NCI-H1105 (cell line): ENCODE data around the gene IFI6.

Experiments used
- DNase-seq: peaks from one replicate; lab custom pipeline; 2025; lab: John Stamatoyannopoulos, UW

Gene IFI6

DNA sequence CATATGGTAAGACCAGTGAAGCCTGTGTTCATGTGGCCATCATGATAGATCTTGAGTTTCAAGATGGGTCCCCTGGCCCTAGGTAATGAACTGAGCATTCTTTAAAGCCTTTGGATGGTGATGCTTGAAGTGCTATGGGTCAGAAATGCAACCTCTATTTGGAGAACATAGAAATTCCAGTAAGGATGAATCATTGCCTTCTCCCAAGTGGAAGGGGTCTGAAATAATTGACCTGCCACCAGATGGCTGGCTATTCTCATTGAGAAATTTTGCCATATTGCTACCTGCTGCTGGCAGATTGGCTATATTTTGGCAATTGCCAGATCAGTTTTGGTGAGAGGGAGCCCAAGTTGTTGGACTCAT is 739 bp upstream of the IFI6 start:
- no peak for DNase-seq

DNA sequence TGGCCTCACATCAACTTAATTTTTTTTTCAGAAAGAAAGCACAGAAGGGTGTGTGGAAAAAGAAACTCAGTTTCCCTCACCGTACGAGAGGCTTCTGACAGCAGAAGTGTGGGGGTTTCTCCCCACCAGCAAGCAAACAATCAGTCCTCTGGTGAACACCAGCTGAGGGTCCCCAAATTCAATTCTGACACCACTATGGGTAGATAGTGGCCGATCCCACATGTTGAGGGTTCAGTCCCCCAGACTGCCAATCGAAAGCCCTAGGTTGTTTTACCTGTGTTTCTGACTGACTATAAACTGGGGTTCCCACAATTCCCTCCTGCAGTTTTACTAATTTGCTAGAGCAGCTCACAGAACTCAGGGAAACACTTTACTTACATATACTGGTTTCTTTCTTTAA is 2.1 kb downstream of the IFI6 start:
- no peak for DNase-seq

DNA sequence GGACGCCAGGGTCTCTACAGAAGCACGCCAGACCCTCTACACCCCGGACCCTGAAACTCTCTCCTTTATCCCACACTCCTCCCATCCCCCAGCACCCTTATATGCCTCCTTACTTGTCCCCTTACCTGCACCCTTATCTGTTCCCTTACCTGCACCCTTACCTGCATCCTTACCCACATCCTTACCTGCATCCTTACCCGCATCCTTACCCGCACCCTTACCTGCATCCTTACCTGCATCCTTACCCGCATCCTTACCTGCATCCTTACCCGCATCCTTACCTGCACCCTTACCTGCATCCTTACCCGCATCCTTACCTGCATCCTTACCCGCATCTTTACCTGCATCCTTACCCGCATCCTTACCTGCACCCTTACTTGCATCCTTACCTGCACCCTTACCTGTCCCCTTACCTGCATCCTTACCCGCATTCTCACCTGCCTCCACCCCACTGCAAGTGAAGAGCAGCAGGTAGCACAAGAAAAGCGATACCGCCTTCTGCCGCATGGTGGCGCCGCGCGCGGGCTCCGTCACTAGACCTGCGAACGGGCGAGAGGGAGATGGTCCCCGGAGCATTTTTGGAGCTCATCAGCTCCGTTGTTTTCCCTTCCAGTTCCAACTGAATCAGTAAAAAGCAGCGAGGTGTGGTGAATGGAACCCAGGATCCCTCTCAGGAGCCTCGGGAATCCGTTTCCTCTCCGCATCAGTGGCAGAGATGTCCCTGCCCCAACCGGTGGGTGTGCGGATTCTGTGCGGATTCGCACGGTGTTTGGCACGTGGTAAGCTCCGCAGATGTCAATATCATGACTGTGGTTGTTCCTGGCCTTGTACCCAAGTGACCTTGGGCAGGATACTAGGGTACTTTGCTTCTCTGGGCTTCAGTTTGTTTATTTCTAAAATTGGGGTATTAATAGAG is 2.9 kb downstream of the IFI6 start:
- DNase-seq, result peak; percentile 61

GRCh38 chr1:27668121-27668807 is 3.7 kb downstream of the IFI6 start:
- no peak for DNase-seq

DNA sequence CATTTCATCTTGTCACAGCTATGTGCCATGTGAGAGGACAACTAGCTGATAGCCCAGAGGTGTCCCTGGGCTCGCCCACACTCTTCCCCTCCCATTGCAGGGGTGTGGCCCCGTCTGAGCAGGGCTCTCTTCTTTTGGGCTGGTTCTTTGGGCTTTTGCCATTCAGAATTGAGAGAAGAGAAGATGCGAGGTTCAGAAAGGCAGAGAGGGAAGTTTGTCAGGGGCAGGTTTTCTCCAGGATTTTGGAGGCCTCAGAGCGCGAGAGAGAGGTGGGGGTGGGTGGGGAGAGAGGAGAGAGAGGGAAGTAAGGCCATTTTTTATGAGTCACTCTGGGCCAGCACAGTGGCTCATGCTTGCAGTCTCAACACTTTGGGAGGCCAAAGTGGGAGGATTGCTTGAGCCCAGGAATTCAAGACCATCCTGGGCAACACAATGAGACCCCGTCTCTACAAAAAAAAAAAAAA is 5.2 kb downstream of the IFI6 start:
- no peak for DNase-seq

GRCh38 chr1:27666294-27666693 is 5.7 kb downstream of the IFI6 start:
- DNase-seq, result no peak

GRCh38 chr1:27665016-27665651 is 6.9 kb downstream of the IFI6 start:
- DNase-seq, result no peak

GRCh38 chr1:27664291-27664690 is 7.7 kb downstream of the IFI6 start:
- DNase-seq, result no peak

DNA sequence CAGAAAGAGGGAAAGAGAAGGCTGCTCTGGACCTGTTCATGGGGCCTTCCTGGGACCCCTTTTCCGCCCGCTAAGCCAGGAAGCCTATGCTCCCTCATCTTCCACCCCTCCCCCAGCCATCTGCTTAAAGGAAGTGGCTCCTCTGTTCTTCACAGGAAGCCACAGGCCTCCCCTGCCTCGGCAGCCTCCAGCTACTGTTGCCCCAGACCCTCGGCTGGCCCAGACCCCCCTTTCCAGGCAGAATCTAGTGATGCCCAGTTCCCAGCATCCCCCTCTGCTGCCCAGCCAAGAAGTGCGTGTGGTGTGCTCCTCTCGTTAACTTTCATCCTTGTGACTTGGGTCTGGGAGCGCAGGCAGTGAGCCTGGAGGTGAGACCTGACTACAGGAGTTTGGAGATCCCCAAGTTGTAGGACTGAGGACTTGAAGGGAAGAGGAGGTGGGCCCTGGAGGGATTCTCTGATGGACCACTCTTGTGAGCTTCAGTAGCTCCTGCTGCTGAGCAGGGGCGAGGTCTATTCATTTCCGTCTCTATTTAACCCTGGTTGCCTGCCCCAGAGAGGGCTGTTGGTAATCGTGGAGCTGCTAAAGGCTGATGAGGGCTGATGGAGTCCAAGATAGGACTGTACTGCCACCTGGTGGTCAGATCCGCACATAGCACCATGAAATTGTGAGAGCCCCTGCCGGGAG is 9.1 kb downstream of the IFI6 start:
- peak; percentile 48 for DNase-seq

DNA sequence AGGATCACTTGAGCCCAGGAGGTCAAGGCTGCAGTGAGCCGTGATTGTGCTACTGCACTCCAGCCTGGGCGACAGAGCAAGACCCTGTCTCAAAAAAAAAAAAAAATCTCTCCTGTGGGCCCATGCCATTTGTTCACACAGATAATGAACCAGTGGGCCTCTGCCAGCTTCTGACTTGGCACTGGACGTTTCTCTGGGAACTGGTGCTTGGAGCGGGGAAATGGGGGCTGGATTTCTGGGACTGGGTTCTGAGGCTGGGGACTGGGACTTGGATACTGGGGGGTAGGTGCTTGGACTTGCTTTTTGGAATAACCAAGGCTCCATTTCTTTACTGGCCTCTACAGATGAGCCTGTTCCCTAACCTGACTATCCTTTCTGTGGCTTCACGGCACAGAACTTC is 9.7 kb downstream of the IFI6 start:
- no peak for DNase-seq

DNA sequence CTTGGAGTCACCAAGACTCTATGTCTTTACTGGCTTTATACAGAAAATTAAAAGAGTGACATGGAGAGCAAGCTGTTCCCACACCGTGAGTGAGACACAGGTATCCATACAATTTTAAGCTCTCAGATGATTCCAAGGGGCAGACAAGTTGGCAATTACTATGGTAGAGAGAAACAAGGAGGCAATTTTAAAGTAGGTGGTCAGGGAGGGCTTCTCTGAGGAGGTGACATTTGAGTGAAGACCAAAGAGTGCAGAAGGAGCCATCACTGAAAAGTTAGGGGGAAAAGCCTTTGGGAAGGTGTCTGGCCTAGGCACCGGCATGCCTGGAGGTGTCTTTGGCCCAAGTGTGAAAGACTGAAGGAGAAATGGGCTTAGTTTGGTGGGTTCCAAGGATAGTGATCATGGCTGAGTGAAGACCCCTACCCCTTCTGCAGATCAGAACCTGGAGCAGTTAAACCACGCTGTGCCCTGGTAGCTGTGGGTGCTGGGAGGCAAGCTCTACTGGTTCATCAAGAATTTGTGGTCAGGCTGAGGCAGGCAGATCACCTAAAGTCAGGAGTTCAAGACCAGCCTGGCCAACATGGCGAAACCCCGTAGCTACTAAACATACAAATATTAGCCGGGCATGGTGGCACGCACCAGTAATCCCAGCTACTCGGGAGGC is 10.4 kb downstream of the IFI6 start:
- DNase-seq, result no peak

- DNase-seq, result no peak
These were observed 11.6 kb downstream of the IFI6 start for GRCh38 chr1:27660300-27660835.

DNA sequence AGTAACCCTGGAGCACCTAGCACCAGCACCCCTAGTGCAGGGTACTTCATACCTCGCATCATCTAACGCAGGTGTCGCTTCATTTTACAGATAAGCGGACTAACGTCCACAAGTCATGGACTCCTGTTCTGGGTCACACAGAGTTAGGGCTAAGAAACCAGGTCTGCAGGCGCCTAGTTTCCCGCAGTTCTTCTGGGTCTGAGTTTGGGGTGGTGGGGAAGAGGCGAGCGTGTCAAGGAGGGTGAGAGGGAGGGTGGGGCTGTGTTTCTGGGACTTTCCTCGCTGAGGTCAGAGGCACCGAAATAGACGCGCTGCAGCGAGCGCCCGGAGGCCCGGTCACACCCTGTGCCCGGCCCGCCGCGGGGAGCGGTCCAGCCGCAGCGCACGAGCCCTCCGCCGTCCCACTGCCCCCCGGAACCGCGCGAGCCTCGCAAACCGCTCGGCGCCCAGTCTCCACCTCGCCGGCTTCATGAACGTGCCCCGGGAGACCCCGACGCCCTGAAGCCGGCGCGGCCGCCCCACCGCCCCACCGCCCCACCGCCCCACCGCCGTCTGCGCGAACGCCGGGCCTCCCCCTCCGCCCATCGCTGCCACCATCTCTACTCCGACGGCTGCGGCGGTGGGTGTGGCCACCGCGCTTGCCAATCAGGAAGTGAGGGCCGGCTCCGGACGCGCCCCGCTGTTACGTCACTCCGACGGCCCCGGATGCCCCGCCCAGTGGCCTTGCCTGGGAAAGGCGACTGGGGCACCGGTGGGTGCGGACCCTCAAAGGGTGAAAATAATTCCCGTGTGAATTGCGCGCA is 12.3 kb downstream of the IFI6 start:
- peak; percentile 90 for DNase-seq

DNA sequence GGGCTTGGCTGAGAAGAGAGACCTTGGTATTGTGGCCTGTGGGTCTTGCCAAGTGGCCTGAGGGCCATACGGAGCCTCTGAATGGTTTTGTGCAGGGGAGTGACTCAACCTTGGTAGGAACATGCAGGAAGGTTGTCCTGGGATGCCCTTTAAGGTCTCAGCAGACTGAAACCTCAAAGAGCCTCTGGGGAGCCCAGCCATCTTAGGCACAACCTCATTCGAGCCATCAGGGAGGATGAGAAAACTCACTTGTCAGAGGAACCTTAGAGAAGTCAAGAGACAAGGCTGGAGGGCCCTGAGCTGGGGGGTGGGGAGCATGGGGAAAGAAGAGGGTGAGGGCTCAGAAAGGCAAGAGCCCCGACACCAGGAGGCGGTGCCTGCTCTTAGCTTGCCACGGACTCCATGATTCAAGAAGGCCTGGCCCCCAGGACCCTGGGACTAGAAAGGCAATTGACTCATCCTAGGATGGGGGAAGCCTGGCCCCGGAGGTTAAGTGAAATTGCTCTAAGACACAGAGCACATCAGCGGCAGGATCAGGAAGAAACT is 13.0 kb downstream of the IFI6 start:
- DNase-seq, result no peak

DNA sequence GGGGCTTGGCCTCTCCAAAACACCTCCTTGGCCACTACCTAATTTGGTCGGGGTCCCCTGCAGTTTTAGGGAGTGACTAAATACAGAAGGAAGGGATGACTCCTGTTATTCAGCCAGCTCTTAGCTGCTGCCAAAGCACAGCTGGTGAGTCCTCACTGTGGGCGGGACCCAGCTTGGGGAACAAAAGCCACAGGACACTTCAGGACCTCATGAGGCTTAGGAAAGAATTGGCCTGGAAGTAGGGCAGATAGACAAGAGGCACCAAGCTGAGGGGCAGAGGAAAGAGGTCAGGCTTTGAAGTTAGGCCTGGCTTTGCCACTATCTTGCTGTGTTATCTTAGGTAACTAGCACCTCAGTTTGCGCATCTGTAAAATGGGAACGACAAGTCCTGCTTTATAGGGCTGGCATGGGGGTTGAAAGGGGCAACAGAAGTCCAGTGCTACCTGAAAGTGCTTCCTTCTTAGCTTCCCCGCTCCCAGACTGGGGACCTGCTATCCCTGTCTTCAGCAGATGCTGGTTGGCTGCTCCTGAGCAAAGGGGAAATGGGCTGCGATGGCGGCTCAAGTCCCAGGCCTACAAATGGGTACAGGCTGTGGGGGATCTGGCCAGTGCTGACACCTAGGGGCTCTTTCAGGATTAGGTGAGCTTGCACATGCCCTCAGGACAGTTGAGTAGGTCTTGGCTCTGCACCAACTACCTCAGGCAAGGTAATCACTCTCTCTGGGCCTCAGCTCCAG is 15.7 kb downstream of the IFI6 start:
- no peak for DNase-seq

DNA sequence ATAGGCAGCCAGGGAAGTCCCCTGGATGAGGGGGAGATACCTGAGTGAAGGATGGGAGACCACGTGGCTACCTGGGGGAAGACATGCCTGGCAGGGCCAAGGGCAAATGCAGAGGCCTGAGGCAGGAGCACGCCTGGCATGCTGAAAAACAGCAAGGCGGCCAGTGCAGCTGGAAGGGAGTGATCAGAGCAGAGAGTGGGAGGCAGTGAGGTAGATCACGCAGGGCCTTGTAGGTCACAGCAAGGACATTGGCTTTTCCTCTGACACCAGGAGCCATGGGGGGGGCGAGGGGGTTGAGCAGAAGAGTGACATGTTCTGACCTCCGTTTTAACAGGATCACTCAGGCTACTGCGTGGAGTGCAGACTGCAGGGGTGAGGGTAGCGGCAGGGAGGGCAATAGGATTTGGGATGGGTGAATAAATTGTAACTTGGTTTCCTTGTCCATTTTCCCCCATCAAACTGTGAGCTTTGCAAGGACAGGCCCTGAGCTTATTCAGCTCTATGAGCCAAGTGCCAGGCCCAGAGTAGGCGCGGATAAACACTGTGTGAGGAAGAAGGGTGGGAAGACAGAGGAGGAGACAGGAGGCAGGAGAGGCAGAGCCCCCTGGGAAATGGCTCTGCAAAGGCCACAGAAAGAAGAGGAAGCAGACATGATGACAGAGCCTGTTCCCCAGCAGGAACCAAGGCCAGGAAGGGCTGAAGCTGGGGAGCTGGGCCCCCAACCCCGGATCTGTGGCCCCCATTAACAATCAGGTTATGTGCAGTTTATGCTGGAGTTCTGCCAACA is 16.6 kb downstream of the IFI6 start:
- DNase-seq, result no peak

GRCh38 chr1:27652111-27652864 is 19.7 kb downstream of the IFI6 start:
- DNase-seq, result no peak

- no peak for DNase-seq
These were observed 21.3 kb downstream of the IFI6 start for GRCh38 chr1:27650539-27651175.
